SIG-M5 (cell line): ENCODE data around the gene OR14A2.
"Not testable (repeated sequence)": the region's sequence is repeated elsewhere in the genome, so short reads cannot be mapped to it uniquely, and the experiment has no call there.

Experiments used
- DNase-seq: peaks from one replicate; lab custom pipeline; 2025; lab: John Stamatoyannopoulos, UW

The OR14A2 gene

DNA sequence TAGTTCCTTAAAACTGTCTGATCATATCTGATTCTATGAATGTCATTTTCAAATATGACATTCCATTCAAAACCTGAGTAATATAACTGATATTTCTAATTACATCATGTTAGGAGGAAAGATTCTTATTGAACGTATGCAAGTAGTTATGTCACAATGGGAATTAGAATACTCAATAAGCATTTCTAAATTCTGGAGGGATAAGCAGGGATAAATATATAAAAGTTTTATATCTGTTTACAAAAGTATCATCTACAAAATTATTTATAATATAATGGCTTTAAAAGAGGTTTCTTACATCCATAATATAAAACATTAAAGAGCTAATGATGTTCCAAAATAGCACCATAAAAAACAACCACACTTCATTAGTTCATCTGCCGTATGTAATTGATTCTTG lies at the start of gene OR14A2:
Gene OR14A2, minus strand, starts transcription at position 101 of the 400 bp plus-strand sequence.
- no peak for DNase-seq

DNA sequence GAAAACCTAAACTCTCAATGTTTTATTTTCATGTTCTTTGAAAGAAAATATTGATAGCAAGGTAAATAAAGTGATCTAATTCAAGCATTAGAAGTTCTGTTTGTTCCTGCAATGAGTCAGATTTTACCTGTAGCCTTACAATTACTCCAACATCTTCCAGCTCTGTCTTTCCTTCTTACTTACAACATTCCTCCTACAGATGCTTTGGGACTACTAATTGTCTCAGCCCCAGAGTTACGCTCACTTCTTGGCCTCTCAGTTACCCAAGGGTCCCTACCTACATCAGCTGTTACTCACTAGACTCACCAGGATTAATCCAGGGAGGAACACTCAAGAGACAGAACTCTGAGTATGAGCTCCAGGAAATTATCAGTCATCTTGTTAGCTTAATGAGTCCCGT lies 49.6 kb upstream of the OR14A2 start:
- DNase-seq = no peak

DNA sequence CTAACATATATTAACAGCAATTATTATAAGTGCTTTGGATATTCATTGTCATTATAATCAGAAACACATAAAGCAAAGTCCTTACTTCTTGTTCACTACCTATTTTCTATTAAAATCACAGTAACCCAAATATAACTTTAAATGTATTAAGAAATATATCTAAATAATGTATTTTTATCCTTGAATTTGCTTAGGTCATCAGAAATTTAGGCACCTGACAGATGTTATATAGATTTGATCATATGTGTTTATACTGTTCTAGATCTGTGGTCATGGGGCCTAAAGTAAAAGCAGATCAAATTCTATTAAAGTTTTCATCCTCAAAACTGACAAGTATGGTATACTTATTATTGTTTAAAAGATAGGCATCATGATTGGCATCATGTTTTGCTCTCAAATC lies 21.7 kb upstream of the OR14A2 start:
- no peak for DNase-seq

DNA sequence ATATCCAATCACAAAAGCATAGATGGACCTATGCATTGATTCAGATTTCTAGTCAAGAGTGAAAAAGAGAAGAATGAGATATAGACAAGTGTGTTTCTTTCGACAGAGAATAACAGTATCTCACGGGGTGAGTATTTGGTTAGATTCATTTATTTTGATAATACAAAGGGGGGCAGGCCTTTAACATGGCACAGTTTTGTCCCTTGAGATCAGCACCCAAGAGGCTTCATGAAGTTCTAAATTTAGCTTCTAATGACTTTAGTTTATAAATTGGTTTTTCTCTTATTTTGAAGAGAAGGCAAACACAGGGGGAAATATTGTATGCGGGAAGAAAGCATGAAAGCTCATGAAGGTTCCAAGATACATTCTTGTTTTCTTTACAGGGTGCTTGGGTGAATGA lies 12.5 kb upstream of the OR14A2 start, which contains the start of gene OR1C1:
Gene OR1C1, minus strand, starts transcription at position 101 of the 400 bp plus-strand sequence. CDS start 2,150 bp downstream, outside the sequence.
- no peak for DNase-seq

DNA sequence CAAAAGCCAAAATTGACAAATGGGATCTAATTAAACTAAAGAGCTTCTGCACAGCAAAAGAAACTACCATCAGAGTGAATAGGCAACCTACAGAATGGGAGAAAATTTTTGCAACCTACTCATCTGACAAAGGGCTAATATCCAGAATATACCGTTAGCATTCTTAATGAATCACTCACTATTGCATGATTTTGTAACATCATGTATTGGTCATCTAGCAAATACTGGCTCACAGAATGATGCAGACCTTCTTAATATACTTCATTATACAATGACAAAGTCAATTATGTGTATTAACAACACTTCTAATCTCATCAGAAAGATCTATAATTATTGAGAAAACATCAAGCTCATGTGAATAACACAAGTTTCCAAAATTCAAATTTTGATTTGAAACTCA lies 6.4 kb upstream of the OR14A2 start:
- not testable (repeated sequence) for DNase-seq

DNA sequence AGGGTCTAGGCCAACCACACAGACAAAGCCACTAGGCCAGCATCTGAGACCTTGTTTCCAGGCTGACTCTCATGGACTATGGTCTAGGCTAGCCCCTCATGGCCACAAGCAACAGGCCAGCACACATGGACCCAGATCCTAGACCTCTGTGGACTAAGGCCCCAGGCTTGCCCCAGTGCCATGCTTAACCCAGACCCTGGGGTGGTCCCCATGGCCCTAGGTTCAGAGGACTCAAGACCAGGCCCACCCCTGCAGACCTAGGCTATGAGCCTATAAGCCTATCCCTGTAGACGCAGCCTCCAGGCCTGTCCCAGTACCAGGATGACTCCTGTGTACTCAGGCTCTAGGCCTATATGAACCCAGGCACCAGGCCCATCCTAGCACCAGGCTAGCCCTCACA lies 1.9 kb upstream of the OR14A2 start:
- no peak for DNase-seq

DNA sequence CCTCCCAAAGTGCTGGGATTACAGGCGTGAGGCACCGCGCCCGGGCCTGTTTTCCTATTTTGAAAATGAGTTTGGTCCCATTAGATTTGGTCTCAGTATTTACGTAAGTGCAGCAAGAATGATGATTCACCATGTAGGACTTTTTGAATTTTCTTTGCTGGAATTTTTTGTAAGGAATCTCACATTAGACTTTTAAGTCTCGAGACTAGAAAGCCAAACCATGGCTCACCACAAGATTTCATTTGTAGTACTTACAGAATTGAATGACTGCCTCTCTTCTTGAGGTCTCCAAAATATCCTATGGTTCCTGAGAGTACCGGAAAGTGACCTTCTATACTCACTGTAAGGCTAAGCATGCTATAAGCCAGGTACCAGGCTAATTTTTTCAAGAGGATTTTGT lies 325 bp downstream of the OR14A2 start:
- no peak for DNase-seq

DNA sequence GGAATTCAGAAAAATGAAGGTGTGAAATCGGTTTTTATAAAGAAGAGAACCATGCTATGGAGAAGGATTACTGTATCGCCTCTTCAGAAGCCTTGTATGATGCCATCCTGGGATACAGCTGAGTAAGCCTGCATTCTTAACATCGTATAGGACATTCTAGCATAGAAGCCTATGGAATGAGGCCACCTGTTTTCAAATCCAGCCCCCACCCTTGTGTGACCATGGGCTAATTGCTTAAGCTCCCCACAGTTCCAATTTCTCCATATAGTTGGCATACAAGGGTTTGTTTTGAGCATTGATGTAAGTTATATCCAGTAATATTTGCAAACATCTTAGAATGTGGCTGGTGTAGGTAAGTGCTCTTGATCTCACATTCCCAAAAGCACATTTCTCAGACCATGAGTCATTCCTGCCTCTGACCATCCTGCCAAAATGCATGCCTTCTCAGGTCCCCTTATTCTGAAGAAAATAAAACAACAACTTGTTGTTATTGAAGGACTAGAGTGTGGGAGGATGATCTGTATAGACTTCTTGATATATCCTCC lies 1.5 kb downstream of the OR14A2 start:
- DNase-seq = no peak

DNA sequence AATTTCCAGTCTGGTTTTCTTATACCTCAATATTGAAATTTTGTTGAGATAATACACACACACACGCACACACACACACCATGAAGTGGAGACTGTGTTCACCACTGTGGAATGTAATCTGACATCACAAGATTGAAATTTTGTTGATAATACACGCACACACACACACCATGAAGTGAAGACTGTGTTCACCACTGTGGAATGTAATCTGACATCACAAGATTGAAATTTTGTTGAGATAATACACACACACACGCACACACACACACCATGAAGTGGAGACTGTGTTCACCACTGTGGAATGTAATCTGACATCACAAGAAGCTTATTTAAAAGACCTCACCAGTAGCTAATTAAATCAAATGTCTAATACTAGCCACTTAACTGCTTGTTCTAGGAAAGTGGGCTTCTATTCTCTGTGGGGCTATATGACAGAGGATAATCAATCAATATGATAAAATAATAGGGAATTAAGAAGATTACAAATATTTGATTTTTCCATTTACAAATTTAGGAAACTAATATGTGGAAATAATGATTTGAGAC lies 5.7 kb downstream of the OR14A2 start:
- DNase-seq = not testable (repeated sequence)

DNA sequence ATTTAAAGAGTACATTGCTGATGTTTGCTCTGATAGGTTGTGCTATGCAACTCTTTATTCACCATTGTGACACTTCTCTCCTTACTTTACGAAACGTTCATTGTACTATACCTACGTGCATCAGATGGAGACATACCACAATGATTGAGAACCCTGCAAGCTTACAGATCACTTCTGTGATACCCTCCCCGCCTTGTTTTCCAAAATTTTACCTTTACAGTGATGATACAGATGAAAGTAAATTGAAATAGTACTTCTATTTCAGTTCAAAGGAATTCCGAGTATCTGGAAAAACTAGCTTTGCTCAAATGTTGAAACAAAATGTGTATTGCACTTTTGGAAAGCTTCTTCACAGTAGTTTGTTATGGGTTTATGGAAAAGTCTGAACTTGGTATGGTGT lies 6.2 kb downstream of the OR14A2 start:
- no peak for DNase-seq

DNA sequence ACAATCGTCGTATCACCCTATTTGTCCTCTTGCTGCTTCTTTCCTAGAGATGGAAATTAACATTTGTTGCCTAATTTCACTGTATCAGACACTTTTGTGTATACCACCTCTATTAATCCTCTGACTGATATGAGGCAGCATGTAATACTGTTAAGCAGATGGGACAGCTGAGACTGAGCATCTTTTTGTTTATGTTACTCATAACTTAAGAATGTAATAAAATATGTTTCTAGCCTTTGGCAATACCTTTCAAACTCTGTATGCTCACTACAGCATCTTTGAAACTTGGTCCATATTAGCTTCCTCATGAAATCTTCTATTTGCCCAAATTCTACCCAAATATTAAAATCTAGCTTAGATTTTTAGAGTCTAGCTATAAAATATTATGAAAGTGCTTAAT lies 7.2 kb downstream of the OR14A2 start:
- no peak for DNase-seq

DNA sequence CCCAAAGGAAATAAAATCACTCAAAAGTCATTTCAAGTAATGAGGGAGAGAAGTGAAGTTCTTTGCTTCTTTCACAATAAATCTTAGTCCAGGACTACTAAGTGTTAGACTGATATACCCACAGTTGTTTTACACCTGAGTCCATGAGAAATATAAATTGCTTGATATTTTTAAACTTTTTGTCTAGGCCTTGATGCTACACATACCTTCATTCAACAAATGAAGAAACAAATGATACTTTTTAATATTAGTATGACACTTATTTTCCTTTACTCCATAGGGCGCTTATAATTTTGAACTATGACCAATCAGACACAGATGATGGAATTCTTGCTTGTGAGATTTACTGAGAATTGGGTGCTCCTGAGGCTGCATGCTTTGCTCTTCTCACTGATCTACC lies 9.6 kb downstream of the OR14A2 start, which contains the start of gene OR14K1:
Gene OR14K1, plus strand, starts transcription at position 301 of the 400 bp plus-strand sequence. Its CDS starts 0 bp downstream, at position 301.
- DNase-seq = no peak

DNA sequence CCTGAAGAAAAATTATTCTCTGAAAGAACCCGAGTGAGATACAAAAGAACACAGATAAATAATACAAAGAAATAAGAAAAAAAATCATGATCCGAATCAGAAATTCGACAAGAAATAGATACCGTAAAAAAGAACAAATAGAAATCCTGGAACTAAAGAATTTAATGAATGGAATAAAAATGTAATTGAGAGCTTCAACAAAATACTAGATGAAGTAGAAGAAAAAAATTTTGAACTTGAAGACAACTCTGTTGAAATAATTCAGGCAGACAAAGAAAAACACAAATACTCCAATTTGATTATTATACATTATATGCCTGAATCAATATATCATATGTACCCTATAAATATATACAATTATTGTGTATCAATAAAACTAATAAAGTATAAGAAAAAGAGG lies 26.7 kb downstream of the OR14A2 start:
- no peak for DNase-seq

DNA sequence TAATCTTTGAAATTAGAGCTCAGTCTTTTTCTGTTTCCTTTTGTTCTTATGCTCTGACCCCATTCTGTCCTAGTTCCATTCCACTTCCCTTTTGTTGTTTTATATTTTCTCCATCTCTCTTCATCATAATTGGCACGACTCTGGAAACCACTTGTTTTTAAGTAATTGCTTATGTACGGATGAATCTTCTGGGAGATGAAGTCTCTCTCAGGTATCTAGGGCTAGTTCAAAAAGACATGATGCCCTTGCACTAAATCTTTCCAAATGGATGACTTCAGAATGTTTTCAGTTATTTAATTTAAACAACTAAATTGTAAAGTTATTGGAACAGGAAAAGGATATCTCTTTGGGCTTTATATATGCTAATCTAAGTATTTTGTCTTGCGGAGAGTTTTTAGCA lies 31.4 kb downstream of the OR14A2 start, which contains the start of gene OR6F1:
Gene OR6F1, minus strand, starts transcription at position 101 of the 400 bp plus-strand sequence. CDS start 3,891 bp downstream, outside the sequence.
- DNase-seq = no peak

DNA sequence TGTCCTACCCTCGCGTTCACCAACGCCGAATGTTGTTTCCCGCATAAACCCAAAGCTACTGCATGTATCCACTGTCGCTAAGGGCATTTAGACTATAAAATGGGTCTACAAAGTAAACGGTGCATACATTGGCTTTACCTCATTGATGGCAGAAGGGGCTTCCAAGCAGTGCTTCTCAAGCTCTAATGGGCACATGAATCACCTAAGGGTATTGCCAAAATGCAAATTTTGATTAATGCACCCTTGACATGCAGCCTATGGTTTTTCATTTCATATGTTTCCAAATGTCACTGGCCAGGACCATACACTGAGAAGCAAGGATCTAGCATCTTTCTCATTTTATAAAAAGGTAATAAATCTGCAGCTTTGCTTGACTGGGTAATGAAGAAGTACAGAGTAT lies 34.2 kb downstream of the OR14A2 start:
- no peak for DNase-seq

DNA sequence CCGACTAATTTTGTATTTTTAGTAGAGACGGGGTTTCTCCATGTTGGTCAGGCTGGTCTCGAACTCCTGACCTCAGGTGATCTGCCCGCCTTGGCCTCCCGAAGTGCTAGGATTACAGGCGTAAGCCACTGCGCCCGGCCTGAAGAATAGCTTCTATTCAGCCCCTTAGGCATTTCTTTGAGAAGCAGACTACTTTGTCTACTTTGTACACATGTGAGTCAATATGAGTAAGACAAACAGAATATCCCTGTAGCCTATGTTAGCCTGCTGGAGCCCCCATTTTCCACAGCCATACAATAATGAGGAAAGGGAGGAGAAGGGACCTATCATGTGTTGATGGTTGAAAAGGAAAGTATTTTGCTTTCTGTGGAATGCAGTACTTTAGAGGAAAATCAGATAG lies 37.3 kb downstream of the OR14A2 start:
- DNase-seq = not testable (repeated sequence)

DNA sequence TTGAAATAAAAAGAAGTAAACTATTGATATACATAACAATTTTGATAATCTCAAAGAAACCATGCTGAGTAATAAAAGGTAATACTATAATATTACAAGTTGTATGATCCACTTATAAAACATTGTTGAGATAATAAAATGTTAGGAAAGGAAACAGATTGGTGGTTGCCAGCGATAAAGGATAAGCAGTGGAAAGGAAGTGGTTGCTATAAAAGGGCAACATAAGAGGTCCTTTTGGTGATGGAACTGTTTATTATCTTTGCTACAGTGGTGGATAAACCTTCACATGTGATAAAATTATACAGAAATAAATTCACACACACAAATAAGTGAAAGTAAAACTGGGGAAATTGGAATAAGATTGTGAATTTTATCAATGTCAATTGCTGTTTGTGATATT lies 46.6 kb downstream of the OR14A2 start:
- DNase-seq = no peak

DNA sequence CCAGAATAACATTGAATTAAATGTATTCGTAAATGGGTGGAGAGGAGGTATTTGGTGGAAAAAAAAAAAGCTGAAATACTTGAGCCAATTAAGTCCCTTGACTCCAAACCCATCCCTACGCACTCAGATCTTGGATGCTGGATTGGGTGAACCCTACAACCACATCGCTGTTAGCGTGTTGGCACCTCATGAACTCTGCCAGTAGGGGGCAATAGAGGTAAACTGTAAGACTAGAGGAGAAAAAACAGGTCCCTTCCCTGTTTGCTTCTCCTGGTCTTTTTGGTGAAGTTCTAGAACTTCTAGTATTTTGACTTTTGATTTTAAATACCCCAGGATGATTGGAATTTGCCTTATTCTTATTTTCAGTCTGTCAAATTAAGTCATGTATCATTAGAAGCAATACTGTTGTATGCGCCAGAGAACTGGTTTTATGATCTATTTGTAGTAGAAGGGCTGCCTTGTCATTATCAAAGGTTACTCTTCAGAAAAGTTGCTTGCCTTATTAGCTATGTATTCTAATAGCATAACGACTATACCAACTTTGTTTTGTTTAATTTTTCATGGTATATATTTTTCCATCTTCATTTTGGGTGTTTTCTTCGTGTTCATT lies 66.5 kb downstream of the OR14A2 start:
- DNase-seq = no peak

DNA sequence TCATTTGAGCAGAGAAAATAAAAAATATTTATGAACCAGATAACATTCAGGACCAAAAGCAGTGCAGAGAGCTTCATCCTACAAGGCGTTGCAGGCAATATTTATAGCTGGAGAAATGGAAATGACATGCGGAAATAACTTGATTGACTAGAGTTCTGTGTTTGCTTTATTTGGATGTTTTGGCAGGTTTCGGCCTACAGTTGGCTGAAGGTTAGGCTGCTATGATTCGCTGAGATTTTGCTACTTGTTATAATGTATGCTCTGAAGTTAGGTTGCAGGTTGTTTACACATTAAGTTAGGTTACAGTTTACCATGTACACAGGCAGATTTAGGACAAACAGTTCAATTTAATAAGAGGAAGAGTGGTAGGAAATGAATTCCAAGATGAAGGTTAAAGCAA lies 67.8 kb downstream of the OR14A2 start:
- no peak for DNase-seq

DNA sequence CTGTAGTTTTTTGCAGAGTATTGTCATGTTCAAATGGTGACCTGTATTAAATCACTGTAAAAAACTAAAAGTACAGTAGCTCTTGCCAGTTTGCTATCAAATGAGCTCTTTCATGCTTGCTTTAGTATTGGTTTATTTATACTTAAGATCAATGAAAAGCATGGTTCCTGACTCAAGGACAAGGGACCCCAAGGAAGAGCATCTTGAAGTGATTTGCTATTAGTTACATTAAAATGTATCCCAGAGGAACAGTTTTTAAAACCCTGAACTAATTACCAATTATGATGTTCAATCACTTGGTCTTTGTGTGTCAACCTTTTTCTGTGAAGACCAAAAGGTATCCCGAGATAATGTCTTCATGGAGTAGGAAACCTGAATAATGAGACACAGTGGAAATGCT lies 68.3 kb downstream of the OR14A2 start, which contains the start of gene OR13G1:
Gene OR13G1, minus strand, starts transcription at position 101 of the 400 bp plus-strand sequence. CDS start 6,698 bp downstream, outside the sequence.
- no peak for DNase-seq
